ENCODE data around the gene HCRT. TPM values are rescaled to one million over a fixed set of nuclear protein-coding genes. Genes with fewer than 3 reads are reported as not detected.
"Not testable (repeated sequence)": the region's sequence is repeated elsewhere in the genome, so short reads cannot be mapped to it uniquely, and the experiment has no call there.

HCRT gene
- total RNA-seq, 2 donors from 2014 or later, result not detected

GRCh38 chr17:42191275-42191608 lies 6.0 kb upstream of the HCRT start:
- Mint-ChIP-seq H3K4me1 (ENCODE audit: low read depth in 2 of 2) (peaks cover 13 to 16% of the 10 kb centered on the region in 2 donors), H3K9me3 (no peaks in the 10 kb centered on the region), H3K36me3 (no peaks in the 10 kb centered on the region), H3K4me3 (no peak overlapping the region), H3K27me3 (no peaks in the 10 kb centered on the region), H3K27ac (no peak overlapping the region)
- DNase-seq (ENCODE audit: low spot score), result no peak
- no peak for ATAC-seq

- Mint-ChIP-seq H3K27me3 (no peaks in the 10 kb centered on the region), H3K36me3 (no peaks in the 10 kb centered on the region), H3K9me3 (no peaks in the 10 kb centered on the region), H3K4me1 (ENCODE audit: low read depth in 2 of 2) (peaks cover 13 to 16% of the 10 kb centered on the region in 2 donors), H3K27ac (no peak overlapping the region), H3K4me3 (no peak overlapping the region)
- ATAC-seq (no peak), DNase-seq (ENCODE audit: low spot score) (no peak)
Measured at GRCh38 chr17:42190491-42191274, 5.4 kb upstream of the HCRT start.

GRCh38 chr17:42189651-42189965 lies 4.4 kb upstream of the HCRT start:
- H3K4me1 Mint-ChIP-seq (ENCODE audit: low read depth in 2 of 2), result peaks cover 16 to 17% of the 10 kb centered on the region in 2 donors
- H3K9me3 Mint-ChIP-seq, result no peaks in the 10 kb centered on the region
- DNase-seq (ENCODE audit: low spot score) (peak; percentile 52), ATAC-seq (no peak)
- no peaks in the 10 kb centered on the region for H3K27me3 Mint-ChIP-seq
- H3K36me3 Mint-ChIP-seq, result no peaks in the 10 kb centered on the region
- no peak overlapping the region for H3K4me3 Mint-ChIP-seq
- H3K27ac Mint-ChIP-seq, result no peak overlapping the region

- DNase-seq (ENCODE audit: low spot score) (peak; percentile 35), ATAC-seq (no peak)
- peaks cover 14 to 15% of the 10 kb centered on the region in 2 donors for H3K4me1 Mint-ChIP-seq (ENCODE audit: low read depth in 2 of 2)
- H3K9me3 Mint-ChIP-seq, result no peaks in the 10 kb centered on the region
- H3K4me3 Mint-ChIP-seq, result no peak overlapping the region
- no peak overlapping the region for H3K27ac Mint-ChIP-seq
- H3K36me3 Mint-ChIP-seq, result no peaks in the 10 kb centered on the region
- no peaks in the 10 kb centered on the region for H3K27me3 Mint-ChIP-seq
Measured at GRCh38 chr17:42188749-42189650, 3.7 kb upstream of the HCRT start.

GRCh38 chr17:42187833-42188232 lies 2.6 kb upstream of the HCRT start:
- ATAC-seq (no peak), DNase-seq (ENCODE audit: low spot score) (peak; percentile 48)
- no peaks in the 10 kb centered on the region for H3K36me3 Mint-ChIP-seq
- no peaks in the 10 kb centered on the region for H3K9me3 Mint-ChIP-seq
- H3K4me1 Mint-ChIP-seq (ENCODE audit: low read depth in 2 of 2), result peaks cover 16 to 17% of the 10 kb centered on the region in 2 donors
- no peak overlapping the region for H3K4me3 Mint-ChIP-seq
- no peak overlapping the region for H3K27ac Mint-ChIP-seq
- H3K27me3 Mint-ChIP-seq, result no peaks in the 10 kb centered on the region

- not testable (repeated sequence) for H3K27ac Mint-ChIP-seq, ATAC-seq, H3K27me3 Mint-ChIP-seq, H3K9me3 Mint-ChIP-seq, H3K36me3 Mint-ChIP-seq
- Mint-ChIP-seq H3K4me1 (ENCODE audit: low read depth in 2 of 2) (peaks cover 28 to 30% of the 10 kb centered on the region in 2 donors), H3K4me3 (peak overlapping the region; percentile 25)
- DNase-seq (ENCODE audit: low spot score), result peak; percentile 35
Measured at GRCh38 chr17:42186191-42186590, 939 bp upstream of the HCRT start.

GRCh38 chr17:42185621-42185930 lies 324 bp upstream of the HCRT start:
- no peak overlapping the region for H3K27ac Mint-ChIP-seq
- no peak overlapping the region for H3K4me3 Mint-ChIP-seq

GRCh38 chr17:42183741-42184711 lies 1.2 kb downstream of the HCRT start:
- peak; percentile 85 for DNase-seq (ENCODE audit: low spot score)
- ATAC-seq, result peak; percentile 86 to 88
- Mint-ChIP-seq H3K9me3 (no peaks in the 10 kb centered on the region), H3K4me3 (peak overlapping the region; percentile 88), H3K36me3 (no peaks in the 10 kb centered on the region), H3K27ac (peak overlapping the region; percentile 62 to 90), H3K27me3 (peaks cover 0 to 3% of the 10 kb centered on the region in 2 donors), H3K4me1 (ENCODE audit: low read depth in 2 of 2) (peaks cover 35 to 36% of the 10 kb centered on the region in 2 donors)

More at GRCh38 chr17:42185621-42185930, 324 bp upstream of the HCRT start:
- no peaks in the 10 kb centered on the region for H3K9me3 Mint-ChIP-seq
- ATAC-seq (no peak), DNase-seq (ENCODE audit: low spot score) (no peak)
- H3K36me3 Mint-ChIP-seq, result no peaks in the 10 kb centered on the region
- H3K27me3 Mint-ChIP-seq, result no peaks in the 10 kb centered on the region
- H3K4me1 Mint-ChIP-seq (ENCODE audit: low read depth in 2 of 2), result peaks cover 29 to 30% of the 10 kb centered on the region in 2 donors

- H3K27me3 Mint-ChIP-seq, result peaks cover 0 to 6% of the 10 kb centered on the region in 2 donors
- H3K4me1 Mint-ChIP-seq (ENCODE audit: low read depth in 2 of 2), result peaks cover 43 to 45% of the 10 kb centered on the region in 2 donors
- H3K9me3 Mint-ChIP-seq, result no peaks in the 10 kb centered on the region
- ATAC-seq (no peak), DNase-seq (ENCODE audit: low spot score) (peak; percentile 18)
- peak overlapping the region; percentile 88 for H3K4me3 Mint-ChIP-seq
- no peaks in the 10 kb centered on the region for H3K36me3 Mint-ChIP-seq
- peak overlapping the region; percentile 62 to 90 for H3K27ac Mint-ChIP-seq
Measured at GRCh38 chr17:42182927-42183734, 2.1 kb downstream of the HCRT start.

GRCh38 chr17:42181851-42182207 lies 3.4 kb downstream of the HCRT start:
- ATAC-seq (no peak), DNase-seq (ENCODE audit: low spot score) (peak; percentile 22)
- Mint-ChIP-seq H3K4me1 (ENCODE audit: low read depth in 2 of 2) (peaks cover 47 to 48% of the 10 kb centered on the region in 2 donors), H3K36me3 (no peaks in the 10 kb centered on the region), H3K27me3 (peaks cover 0 to 9% of the 10 kb centered on the region in 2 donors), H3K9me3 (no peaks in the 10 kb centered on the region), H3K27ac (no peak overlapping the region), H3K4me3 (peak overlapping the region; percentile 88)

- Mint-ChIP-seq H3K27me3 (peaks cover 0 to 9% of the 10 kb centered on the region in 2 donors), H3K4me1 (ENCODE audit: low read depth in 2 of 2) (peaks cover 47 to 48% of the 10 kb centered on the region in 2 donors)
Measured at GRCh38 chr17:42180922-42181850, 4.1 kb downstream of the HCRT start, which contains the start of gene KCNH4. TSS of gene KCNH4 (minus strand) at chr17:42181142. CDS start at chr17:42180945, 197 bp downstream.

GRCh38 chr17:42180411-42180921 lies 4.8 kb downstream of the HCRT start:
- Mint-ChIP-seq H3K4me1 (ENCODE audit: low read depth in 2 of 2) (peaks cover 47 to 48% of the 10 kb centered on the region in 2 donors), H3K4me3 (no peak overlapping the region), H3K36me3 (no peaks in the 10 kb centered on the region), H3K27me3 (peaks cover 0 to 9% of the 10 kb centered on the region in 2 donors), H3K27ac (no peak overlapping the region), H3K9me3 (no peaks in the 10 kb centered on the region)
- no peak for ATAC-seq
- peak; percentile 56 for DNase-seq (ENCODE audit: low spot score)

More at GRCh38 chr17:42180922-42181850, 4.1 kb downstream of the HCRT start, which contains the start of gene KCNH4:
- Mint-ChIP-seq H3K4me3 (peak within 1 kb of the TSS; percentile 88), H3K9me3 (no peaks in the 10 kb centered on the region), H3K36me3 (no peaks in the 10 kb centered on the region), H3K27ac (no peak within 1 kb of the TSS)
- ATAC-seq, result peak; percentile 81 to 88
- DNase-seq (ENCODE audit: low spot score), result peak; percentile 92
